Thoracic aorta (tissue), 2 donors: Measurements from ENCODE around the gene RNU6-9. TPM values are rescaled to one million over a fixed set of nuclear protein-coding genes. Genes with fewer than 3 reads are reported as not detected.

Experiments
- ATAC-seq: fragments of 150-250 bp; one replicate; pipeline ENCODE4 v1.8.0; 2017; ENCODE audit warnings: low read depth; ENCODE audit not compliant: insufficient number of reproducible peaks, low FRiP score
- DNase-seq: peaks from one replicate; pipeline ENCODE4 v3.0.0-alpha.2; 2020; ENCODE audit warnings: low spot score
- H3K27ac ChIP-seq, 2 donors: fragments of 200-600 bp; sonication (generic); 1 replicate in 1 of 2; 2 replicates in 1 of 2; pipeline ENCODE4 v1.5.1; 2016; ENCODE audit warnings: mild to moderate bottlenecking in 2 of 2, moderate library complexity in 2 of 2
- H3K27me3 ChIP-seq: fragments of 200-600 bp; sonication (generic); replicated peaks from 2 replicates; pipeline ENCODE4 v1.6.0; 2016; ENCODE audit warnings: mild to moderate bottlenecking; ENCODE audit not compliant: insufficient read depth
- H3K36me3 ChIP-seq: fragments of 200-600 bp; sonication (generic); one replicate; pipeline ENCODE4 v1.5.1; 2016
- H3K4me1 ChIP-seq, 2 donors: fragments of 200-600 bp; sonication (generic); 1 replicate in 1 of 2; 2 replicates in 1 of 2; pipeline versions ENCODE4 v1.5.1 to v1.6.0; 2016; ENCODE audit warnings: low read depth in 2 of 2, mild to moderate bottlenecking in 1 of 2; ENCODE audit not compliant: control insufficient read depth in 1 of 2
- H3K4me3 ChIP-seq: fragments of 200-600 bp; sonication (generic); 2 replicates; pipeline ENCODE4 v1.5.1; 2016; ENCODE audit warnings: mild to moderate bottlenecking
- H3K9me3 ChIP-seq: fragments of 200-600 bp; sonication (generic); 2 replicates; pipeline ENCODE4 v1.5.1; 2016
- CTCF ChIP-seq: fragments of 200-600 bp; sonication (generic); IDR thresholded peaks from one replicate; pipeline ENCODE4 v1.5.1; 2019; ENCODE audit warnings: antibody characterized with exemption
- total RNA-seq, 2 donors: library from RNA; depleted of rRNA; stranded (reverse); fragments of >200 nt; gene quantifications; one replicate each; pipeline versions ENCODE4 v1.1.0 to v1.2.3, GENCODE V29; 2016

Gene RNU6-9
- total RNA-seq, 2 donors from 2014 or later = not detected

DNA sequence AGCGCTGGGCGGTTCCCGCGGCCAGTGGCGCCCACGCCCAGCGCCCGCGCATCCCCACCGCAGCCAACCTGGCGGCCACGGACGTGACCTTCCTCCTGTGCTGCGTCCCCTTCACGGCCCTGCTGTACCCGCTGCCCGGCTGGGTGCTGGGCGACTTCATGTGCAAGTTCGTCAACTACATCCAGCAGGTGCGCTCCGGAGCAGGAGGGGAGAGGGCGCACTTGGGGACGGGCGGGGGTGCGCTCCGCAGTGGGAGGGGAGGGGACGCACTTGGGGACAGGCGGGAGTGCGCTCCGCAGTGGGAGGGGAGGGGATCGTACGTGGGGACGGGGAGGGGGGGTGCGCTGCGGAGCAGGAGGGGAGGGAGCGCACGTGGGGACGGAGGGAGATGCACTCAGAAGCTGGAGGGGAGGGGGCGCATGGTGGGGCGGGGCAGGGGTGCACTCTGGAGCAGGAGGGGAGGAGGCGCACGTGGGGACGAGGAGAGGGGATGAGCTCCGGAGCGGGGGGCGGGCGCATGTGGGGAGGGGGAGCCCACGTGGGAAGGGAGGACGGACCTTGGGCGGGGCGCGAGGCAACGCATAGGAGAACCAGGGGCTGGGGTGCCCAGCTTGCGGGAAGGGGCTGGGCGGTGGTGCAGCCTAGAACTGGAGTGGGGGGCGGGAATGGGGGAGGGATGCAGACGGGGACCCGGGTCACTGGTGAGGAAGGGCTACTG is 25.4 kb downstream of the RNU6-9 start:
- H3K4me1 ChIP-seq = peaks cover 17 to 46% of the 10 kb centered on the region in 2 donors
- TF ChIP-seq CTCF = no peak

DNA sequence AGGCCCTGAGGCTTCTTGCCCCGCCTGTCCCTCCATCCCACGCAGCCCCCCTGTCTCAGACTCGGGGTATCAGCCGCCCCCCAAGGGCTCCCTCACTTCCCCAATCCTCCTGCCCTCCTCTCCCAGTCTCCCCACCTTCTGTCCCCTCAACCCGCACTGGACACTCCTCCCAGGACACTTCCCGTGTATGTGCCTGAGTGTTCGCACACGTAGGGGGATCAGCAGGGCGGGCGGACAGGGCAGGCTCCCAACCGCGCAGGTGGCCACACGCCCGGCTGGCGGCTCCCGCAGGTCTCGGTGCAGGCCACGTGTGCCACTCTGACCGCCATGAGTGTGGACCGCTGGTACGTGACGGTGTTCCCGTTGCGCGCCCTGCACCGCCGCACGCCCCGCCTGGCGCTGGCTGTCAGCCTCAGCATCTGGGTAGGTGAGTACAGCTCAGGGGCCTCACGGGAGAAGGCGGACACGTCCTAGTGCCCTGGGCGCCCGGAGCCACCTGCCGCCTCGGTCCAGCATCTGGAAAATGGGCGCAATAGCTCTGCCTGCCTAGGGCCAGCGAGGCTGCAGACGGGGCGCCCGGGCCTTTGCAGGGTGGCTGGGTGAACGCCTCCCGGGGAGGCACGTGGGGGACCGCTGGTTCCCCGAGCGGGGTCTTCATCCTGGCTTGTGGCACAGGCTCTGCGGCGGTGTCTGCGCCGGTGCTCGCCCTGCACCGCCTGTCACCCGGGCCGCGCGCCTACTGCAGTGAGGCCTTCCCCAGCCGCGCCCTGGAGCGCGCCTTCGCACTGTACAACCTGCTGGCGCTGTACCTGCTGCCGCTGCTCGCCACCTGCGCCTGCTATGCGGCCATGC is 26.1 kb downstream of the RNU6-9 start:
- no peak for ATAC-seq
- no peak for TF ChIP-seq CTCF
- Histone ChIP-seq H3K4me3 (peak overlapping the region; percentile 47), H3K9me3 (no peaks in the 10 kb centered on the region), H3K27ac (no peak overlapping the region), H3K27me3 (peaks cover 9% of the 10 kb centered on the region), H3K36me3 (no peaks in the 10 kb centered on the region), H3K4me1 (peaks cover 14 to 45% of the 10 kb centered on the region in 2 donors)
- no peak for DNase-seq

More for the DNA sequence above, 25.4 kb downstream of the RNU6-9 start:
- Histone ChIP-seq H3K9me3 (no peaks in the 10 kb centered on the region), H3K27me3 (peaks cover 9% of the 10 kb centered on the region), H3K4me3 (peak overlapping the region; percentile 64), H3K27ac (no peak overlapping the region), H3K36me3 (no peaks in the 10 kb centered on the region)
- ATAC-seq (no peak), DNase-seq (no peak)

DNA sequence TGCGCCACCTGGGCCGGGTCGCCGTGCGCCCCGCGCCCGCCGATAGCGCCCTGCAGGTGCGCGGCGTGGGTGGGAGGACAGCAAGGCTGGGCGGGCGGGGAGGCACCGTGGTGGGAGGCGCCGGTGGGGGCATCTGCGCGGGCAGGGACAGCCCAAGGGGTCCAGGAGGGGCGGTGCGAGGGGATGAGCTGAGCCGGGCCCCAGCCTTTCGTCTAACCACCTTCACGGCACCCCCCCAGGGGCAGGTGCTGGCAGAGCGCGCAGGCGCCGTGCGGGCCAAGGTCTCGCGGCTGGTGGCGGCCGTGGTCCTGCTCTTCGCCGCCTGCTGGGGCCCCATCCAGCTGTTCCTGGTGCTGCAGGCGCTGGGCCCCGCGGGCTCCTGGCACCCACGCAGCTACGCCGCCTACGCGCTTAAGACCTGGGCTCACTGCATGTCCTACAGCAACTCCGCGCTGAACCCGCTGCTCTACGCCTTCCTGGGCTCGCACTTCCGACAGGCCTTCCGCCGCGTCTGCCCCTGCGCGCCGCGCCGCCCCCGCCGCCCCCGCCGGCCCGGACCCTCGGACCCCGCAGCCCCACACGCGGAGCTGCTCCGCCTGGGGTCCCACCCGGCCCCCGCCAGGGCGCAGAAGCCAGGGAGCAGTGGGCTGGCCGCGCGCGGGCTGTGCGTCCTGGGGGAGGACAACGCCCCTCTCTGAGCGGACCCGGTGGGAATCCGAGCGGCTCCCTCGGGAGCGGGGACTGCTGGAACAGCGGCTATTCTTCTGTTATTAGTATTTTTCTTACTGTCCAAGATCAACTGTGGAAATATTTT is 27.0 kb downstream of the RNU6-9 start:
- Histone ChIP-seq H3K36me3 (no peaks in the 10 kb centered on the region), H3K9me3 (no peaks in the 10 kb centered on the region), H3K4me1 (peaks cover 19 to 52% of the 10 kb centered on the region in 2 donors), H3K27me3 (peaks cover 9% of the 10 kb centered on the region), H3K27ac (no peak overlapping the region), H3K4me3 (peak overlapping the region; percentile 47)
- DNase-seq (no peak), ATAC-seq (no peak)
- TF ChIP-seq CTCF = no peak

DNA sequence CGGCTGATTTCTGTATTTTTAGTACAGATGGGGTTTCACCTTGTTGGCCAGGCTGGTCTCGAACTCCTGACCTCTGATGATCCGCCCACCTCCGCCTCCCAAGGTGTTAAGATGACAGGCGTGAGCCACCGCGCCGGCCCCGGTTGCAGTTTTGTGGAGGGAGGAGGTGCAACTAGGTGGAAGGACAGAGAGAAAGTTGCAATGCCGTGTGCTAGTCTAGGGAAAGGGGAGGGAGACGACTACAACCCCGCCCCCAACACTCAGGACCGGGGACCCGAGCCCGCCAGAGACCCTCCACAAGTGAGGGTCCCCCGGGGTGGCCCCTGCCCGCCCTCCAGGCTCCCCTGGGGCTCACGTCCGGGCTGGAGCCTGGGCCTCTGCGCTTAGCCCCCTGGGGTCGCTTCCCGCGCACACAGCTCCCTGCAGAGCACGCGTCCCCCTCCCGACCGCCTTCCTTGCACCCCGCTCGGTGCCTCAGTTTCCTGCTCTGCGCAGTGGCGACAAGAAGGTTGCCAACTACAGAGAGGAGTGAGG is 31.3 kb downstream of the RNU6-9 start:
- H3K4me3 ChIP-seq = peak overlapping the region; percentile 79
- H3K9me3 ChIP-seq = no peaks in the 10 kb centered on the region
- ATAC-seq (no peak), DNase-seq (no peak)
- peaks cover 11 to 45% of the 10 kb centered on the region in 2 donors for H3K4me1 ChIP-seq
- no peaks in the 10 kb centered on the region for H3K36me3 ChIP-seq
- no peak for TF ChIP-seq CTCF
- H3K27me3 ChIP-seq = peaks cover 9% of the 10 kb centered on the region
- H3K27ac ChIP-seq = no peak overlapping the region
